H9 (cell line): Measurements from ENCODE around the gene ADARB2. TPM values are rescaled to one million over a fixed set of nuclear protein-coding genes. Genes with fewer than 3 reads are reported as not detected.

Source experiments
- DNase-seq: peaks from one replicate; pipeline ENCODE4 v3.0.0-alpha.2; 2017
- H2AFZ ChIP-seq: one replicate; pipeline ENCODE4 v1.6.1; 2013; ENCODE audit warnings: mild to moderate bottlenecking, low read length, control low read depth, moderate library complexity
- H2AK5ac ChIP-seq: 2 replicates; pipeline ENCODE4 v1.6.1; 2013; ENCODE audit warnings: low read length, control low read depth, mixed read lengths; ENCODE audit not compliant: insufficient read length
- H2BK120ac ChIP-seq: one replicate; pipeline ENCODE4 v1.6.1; 2013; ENCODE audit warnings: low read depth, mild to moderate bottlenecking, low read length, control low read depth, inconsistent platforms; ENCODE audit not compliant: poor library complexity, severe bottlenecking
- H2BK12ac ChIP-seq: 2 replicates; pipeline ENCODE4 v1.6.1; 2013; ENCODE audit warnings: low read length, control low read depth, mixed read lengths, low read depth; ENCODE audit not compliant: insufficient read length
- H2BK15ac ChIP-seq: 2 replicates; pipeline ENCODE4 v1.6.1; 2013; ENCODE audit warnings: low read depth, low read length, control low read depth
- H2BK20ac ChIP-seq: one replicate; pipeline ENCODE4 v1.6.1; 2013; ENCODE audit warnings: low read depth, mild to moderate bottlenecking, low read length, control low read depth, inconsistent platforms; ENCODE audit not compliant: poor library complexity, severe bottlenecking
- H2BK5ac ChIP-seq: 2 replicates; pipeline ENCODE4 v1.6.1; 2013; ENCODE audit warnings: low read length, control low read depth, mixed read lengths; ENCODE audit not compliant: insufficient read length
- H3K14ac ChIP-seq: 2 replicates; pipeline ENCODE4 v1.6.1; 2013; ENCODE audit warnings: low read length, control low read depth; ENCODE audit not compliant: insufficient read depth
- H3K18ac ChIP-seq: 2 replicates; pipeline ENCODE4 v1.6.1; 2013; ENCODE audit warnings: low read depth, mild to moderate bottlenecking, mixed read lengths, low read length, control low read depth; ENCODE audit not compliant: insufficient read length
- H3K23ac ChIP-seq: 2 replicates; pipeline ENCODE4 v1.6.1; 2013; ENCODE audit warnings: low read length, control low read depth, mixed read lengths, low read depth; ENCODE audit not compliant: insufficient read length
- H3K23me2 ChIP-seq: 2 replicates; pipeline ENCODE4 v1.6.1; 2013; ENCODE audit warnings: low read depth, mild to moderate bottlenecking, mixed read lengths, low read length, control low read depth; ENCODE audit not compliant: insufficient read length, poor library complexity, severe bottlenecking
- H3K27ac ChIP-seq: 2 replicates; pipeline ENCODE4 v1.5.1; 2013; ENCODE audit warnings: low read length, control low read depth, mixed read lengths, low read depth; ENCODE audit not compliant: insufficient read length
- H3K27me3 ChIP-seq: 2 replicates; pipeline ENCODE4 v1.6.1; 2013; ENCODE audit warnings: low read length, control low read depth, inconsistent platforms; ENCODE audit not compliant: insufficient read depth
- H3K4ac ChIP-seq: 2 replicates; pipeline ENCODE4 v1.6.1; 2013; ENCODE audit warnings: low read depth, mild to moderate bottlenecking, control low read depth, inconsistent platforms, low read length, moderate library complexity
- H3K4me1 ChIP-seq: 2 replicates; pipeline ENCODE4 v1.6.1; 2013; ENCODE audit warnings: low read length, control low read depth, inconsistent platforms; ENCODE audit not compliant: insufficient read depth
- H3K4me2 ChIP-seq: 2 replicates; pipeline ENCODE4 v1.6.1; 2013; ENCODE audit warnings: low read length, control low read depth, mixed read lengths; ENCODE audit not compliant: insufficient read length, insufficient read depth
- H3K56ac ChIP-seq: 2 replicates; pipeline ENCODE4 v1.6.1; 2013; ENCODE audit warnings: low read depth, mild to moderate bottlenecking, mixed read lengths, low read length, control low read depth; ENCODE audit not compliant: insufficient read length
- H3K79me1 ChIP-seq: 2 replicates; pipeline ENCODE4 v1.6.1; 2013; ENCODE audit warnings: low read depth, mild to moderate bottlenecking, moderate library complexity, low read length, control low read depth, inconsistent platforms; ENCODE audit not compliant: insufficient read depth, poor library complexity, severe bottlenecking
- H3K79me2 ChIP-seq: 2 replicates; pipeline ENCODE4 v1.6.1; 2013; ENCODE audit warnings: low read length, control low read depth, inconsistent platforms; ENCODE audit not compliant: insufficient read depth
- H3K9ac ChIP-seq: 2 replicates; pipeline ENCODE4 v1.6.1; 2013; ENCODE audit warnings: low read length, control low read depth, mixed read lengths; ENCODE audit not compliant: insufficient read length; ENCODE audit errors: extremely low read depth
- H3K9me3 ChIP-seq: one replicate; pipeline ENCODE4 v1.6.1; 2013; ENCODE audit warnings: low read depth, low read length, inconsistent platforms; ENCODE audit not compliant: control insufficient read depth
- H3T11ph ChIP-seq: one replicate; pipeline ENCODE4 v1.6.1; 2013; ENCODE audit warnings: mild to moderate bottlenecking, low read length, control low read depth, inconsistent platforms
- H4K20me1 ChIP-seq: one replicate; pipeline ENCODE4 v1.6.1; 2013; ENCODE audit not compliant: control insufficient read depth, insufficient read length, insufficient read depth
- H4K5ac ChIP-seq: 2 replicates; pipeline ENCODE4 v1.6.1; 2013; ENCODE audit warnings: low read depth, mild to moderate bottlenecking, mixed read lengths, low read length, control low read depth; ENCODE audit not compliant: insufficient read length
- H4K8ac ChIP-seq: replicated peaks from 2 replicates; pipeline ENCODE4 v1.6.1; 2013; ENCODE audit warnings: low read length, control low read depth, mixed read lengths, low read depth; ENCODE audit not compliant: insufficient read length
- H4K91ac ChIP-seq: 2 replicates; pipeline ENCODE4 v1.6.1; 2013; ENCODE audit warnings: low read depth, mild to moderate bottlenecking, moderate library complexity, mixed read lengths, low read length, control low read depth; ENCODE audit not compliant: insufficient read length
- H3K27ac Mint-ChIP-seq, 3 experiments: 2 replicates in 2 of 3; 3 replicates in 1 of 3; pipeline ENCODE4 v1.8.0; 2020 to 2021; ENCODE audit warnings: mixed read lengths in 3 of 3, mild to moderate bottlenecking in 1 of 3, moderate library complexity in 1 of 3
- H3K27me3 Mint-ChIP-seq: 2 replicates; pipeline ENCODE4 v1.8.0; 2021; ENCODE audit warnings: low read depth, mild to moderate bottlenecking, moderate library complexity, mixed read lengths
- H3K36me3 Mint-ChIP-seq, 3 experiments: 2 replicates in 2 of 3; 3 replicates in 1 of 3; pipeline ENCODE4 v1.8.0; 2020 to 2021; ENCODE audit warnings: low read depth in 3 of 3, mixed read lengths in 3 of 3; ENCODE audit not compliant: insufficient read depth in 1 of 3
- H3K4me1 Mint-ChIP-seq, 2 experiments: 2 replicates each; pipeline ENCODE4 v1.8.0; 2020; ENCODE audit warnings: mixed read lengths in 2 of 2
- H3K4me3 Mint-ChIP-seq, 2 experiments: 2 replicates in 1 of 2; 3 replicates in 1 of 2; pipeline ENCODE4 v1.8.0; 2020 to 2021; ENCODE audit warnings: mild to moderate bottlenecking in 2 of 2, mixed read lengths in 2 of 2, moderate library complexity in 1 of 2
- H3K9me3 Mint-ChIP-seq, 2 experiments: 2 replicates in 1 of 2; 3 replicates in 1 of 2; pipeline ENCODE4 v1.8.0; 2020; ENCODE audit warnings: mild to moderate bottlenecking in 2 of 2, mixed read lengths in 2 of 2, moderate library complexity in 1 of 2
- CTCF ChIP-seq: fragments of 200-600 bp; sonication (generic); conservative IDR thresholded peaks from 3 replicates; pipeline ENCODE4 v1.8.0; 2021; ENCODE audit warnings: antibody characterized with exemption, mild to moderate bottlenecking
- WGBS: extraction: QIAGEN DNeasy Blood & Tissue Kit; methylation state at CpG from one replicate; pipeline ENCODE4 v1.1.7; 2013; ENCODE audit warnings: missing lambda C conversion rate, low lambda C conversion rate, mixed read lengths; ENCODE audit not compliant: insufficient read length; ENCODE audit errors: extremely low coverage; 5-methylcytosine and 5-hydroxymethylcytosine counted together
- total RNA-seq: library from RNA; stranded (reverse); gene quantifications from 2 replicates; pipeline ENCODE4 v1.2.1, GENCODE V29; 2021

ADARB2 gene
- total RNA-seq, 1 experiment from 2014 or later: 0.87 TPM

- H3K9me3 ChIP-seq: no peaks in the 10 kb centered on the region
- H4K8ac ChIP-seq: no peak overlapping the region
- WGBS: no CpG with 5 or more reads among the region's 7 CpGs
- no peak overlapping the region for H2BK20ac ChIP-seq
- no peaks in the 10 kb centered on the region for H3K23me2 ChIP-seq
- H3K14ac ChIP-seq: no peak overlapping the region
- H2AFZ ChIP-seq: no peak overlapping the region
- H3K18ac ChIP-seq: no peak overlapping the region
- no peak overlapping the region for H3K23ac ChIP-seq
- no peak overlapping the region for H4K91ac ChIP-seq
- H2BK15ac ChIP-seq: no peak overlapping the region
- H3K4me3 Mint-ChIP-seq: no peak overlapping the region
- no peaks in the 10 kb centered on the region for H3K79me2 ChIP-seq
- H4K5ac ChIP-seq: no peak overlapping the region
- H3K4me1 Mint-ChIP-seq: peaks cover 20 to 29% of the 10 kb centered on the region in 2 experiments
- no peaks in the 10 kb centered on the region for H4K20me1 ChIP-seq
- H3K9me3 Mint-ChIP-seq: no peaks in the 10 kb centered on the region
- no peak overlapping the region for H3T11ph ChIP-seq
- H3K27me3 ChIP-seq: no peaks in the 10 kb centered on the region
- H2AK5ac ChIP-seq: no peak overlapping the region
- peaks cover 2% of the 10 kb centered on the region; the same call in 1 of the 2 replicates for H3K4me1 ChIP-seq
- H3K27ac Mint-ChIP-seq: no peak overlapping the region
- H3K4me2 ChIP-seq: no peak overlapping the region
- H2BK5ac ChIP-seq: no peak overlapping the region
- no peaks in the 10 kb centered on the region for H3K79me1 ChIP-seq
- no peak for DNase-seq
- H2BK120ac ChIP-seq: no peak overlapping the region
- no peak overlapping the region for H3K27ac ChIP-seq
- H3K36me3 Mint-ChIP-seq: no peaks in the 10 kb centered on the region
- H2BK12ac ChIP-seq: no peak overlapping the region
- no peak overlapping the region for H3K4ac ChIP-seq
- H3K9ac ChIP-seq: no peak overlapping the region
- H3K56ac ChIP-seq: no peak overlapping the region
- no peak for TF ChIP-seq CTCF
- peaks cover 9% of the 10 kb centered on the region for H3K27me3 Mint-ChIP-seq
These were observed 545.6 kb downstream of the ADARB2 start for GRCh38 chr10:1191752-1192151.
